ENCODE results near the gene STXBP1.
A peak's percentile ranks its signal among the peaks of the same experiment; 100 is the strongest.

The STXBP1 gene

DNA sequence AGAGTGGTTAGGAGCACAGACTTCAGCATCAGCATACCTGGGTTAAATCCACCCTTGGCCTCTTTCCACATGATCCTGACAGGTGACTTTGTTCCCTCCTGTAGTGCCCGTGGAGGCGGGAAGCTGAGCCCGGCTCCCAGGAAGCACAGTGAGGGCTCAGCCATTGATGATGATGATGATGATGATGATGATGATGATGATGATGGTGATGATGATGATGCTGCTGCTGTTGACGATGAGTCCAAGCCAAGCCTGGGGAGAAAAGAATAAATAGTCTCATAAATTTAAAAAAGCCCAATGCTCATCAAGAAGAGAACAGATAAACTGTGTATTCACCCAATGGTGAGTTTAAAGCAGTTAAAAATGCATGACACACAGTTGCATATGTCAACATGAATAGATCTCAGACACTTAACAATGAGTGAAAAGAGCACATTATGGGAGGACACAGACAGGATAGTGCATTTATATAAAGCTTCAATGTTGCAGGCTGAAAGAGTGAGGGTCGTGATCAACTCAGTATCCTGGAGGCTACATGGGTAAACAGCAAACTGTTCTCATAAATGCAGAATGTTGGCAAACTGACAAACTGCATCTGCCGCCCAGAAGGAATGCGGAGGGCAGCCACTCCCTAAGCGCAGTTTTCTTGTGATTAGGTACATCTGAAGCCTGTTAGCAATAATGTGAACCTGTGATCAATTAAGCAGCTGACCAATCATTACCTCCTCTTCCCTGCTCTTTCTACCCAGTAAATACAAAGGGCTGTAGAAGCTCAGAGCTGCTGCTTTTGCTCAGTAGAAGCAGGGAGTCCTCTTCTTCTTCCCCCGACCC lies 83.0 kb downstream of the STXBP1 start:
- DNase-seq: no peak

DNA sequence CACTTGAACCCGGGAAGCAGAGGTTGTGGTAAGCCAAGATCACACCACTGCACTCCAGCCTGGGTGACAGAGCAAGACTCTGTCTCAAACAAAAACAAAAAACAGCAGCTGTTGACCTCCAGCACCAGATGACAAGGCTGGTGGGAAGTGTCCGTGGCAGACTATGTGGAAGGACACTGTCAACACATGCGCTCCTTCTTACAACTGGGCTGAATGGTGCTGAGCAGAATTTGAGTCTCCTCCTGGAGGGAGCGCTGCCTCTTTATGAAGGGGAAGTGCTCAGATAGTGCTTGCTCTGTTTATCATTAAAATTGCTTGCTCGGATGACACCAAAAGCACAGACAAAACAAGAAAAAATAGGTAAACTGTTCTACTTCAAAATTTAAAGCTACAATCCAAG lies 85.5 kb downstream of the STXBP1 start:
- no peak for DNase-seq

DNA sequence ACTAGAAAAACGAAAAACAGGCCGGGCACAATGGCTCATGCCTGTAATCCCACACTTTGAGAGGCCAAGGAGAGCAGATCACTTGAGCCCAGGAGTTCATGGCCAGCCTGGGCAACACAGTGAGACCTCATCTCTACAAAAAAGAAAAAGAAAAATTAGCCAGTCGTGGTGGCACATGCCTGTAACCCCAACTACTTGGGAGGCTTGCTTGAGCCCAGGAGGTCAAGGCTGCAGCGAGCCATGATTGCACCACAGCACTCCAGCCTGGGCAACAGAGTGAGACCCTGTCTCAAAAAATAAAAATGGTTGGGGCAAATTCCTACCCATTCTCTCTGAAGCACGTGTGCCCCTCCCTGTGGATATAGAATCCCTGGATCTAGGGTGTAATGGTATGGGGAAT lies 86.3 kb downstream of the STXBP1 start:
- DNase-seq: no peak

DNA sequence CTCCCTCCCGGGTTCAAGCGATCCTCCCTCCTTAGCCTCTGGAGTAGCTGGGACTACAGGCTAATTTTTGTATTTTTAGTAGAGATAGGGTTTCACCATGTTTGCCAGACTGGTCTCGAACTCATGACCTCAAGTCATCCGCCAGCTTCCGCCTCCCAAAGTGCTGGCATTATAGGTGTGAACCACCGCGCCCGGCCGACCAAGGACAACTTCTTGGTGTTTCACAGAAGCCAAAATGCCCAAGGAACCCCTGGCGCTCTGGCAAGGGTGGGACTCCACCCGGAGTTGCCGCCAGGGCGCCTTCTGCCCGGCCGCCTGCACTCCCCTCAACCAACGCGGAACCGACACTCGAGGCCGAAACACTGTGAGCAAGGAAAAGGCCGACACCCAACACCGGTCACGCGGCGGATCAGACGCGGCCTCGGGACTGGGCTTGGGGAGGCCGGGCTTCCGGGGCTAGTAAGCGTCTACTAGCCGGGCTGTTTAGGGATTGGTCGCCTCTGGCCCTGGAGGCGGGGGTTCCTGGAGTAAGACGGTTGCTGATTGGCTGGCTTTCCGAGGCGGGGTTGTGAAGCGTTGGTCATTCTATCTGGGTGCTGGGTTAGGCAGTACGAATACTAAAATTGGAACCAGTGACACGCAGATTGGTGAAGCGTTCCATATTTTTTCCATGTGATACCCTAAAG lies 87.1 kb downstream of the STXBP1 start:
- no peak for DNase-seq

DNA sequence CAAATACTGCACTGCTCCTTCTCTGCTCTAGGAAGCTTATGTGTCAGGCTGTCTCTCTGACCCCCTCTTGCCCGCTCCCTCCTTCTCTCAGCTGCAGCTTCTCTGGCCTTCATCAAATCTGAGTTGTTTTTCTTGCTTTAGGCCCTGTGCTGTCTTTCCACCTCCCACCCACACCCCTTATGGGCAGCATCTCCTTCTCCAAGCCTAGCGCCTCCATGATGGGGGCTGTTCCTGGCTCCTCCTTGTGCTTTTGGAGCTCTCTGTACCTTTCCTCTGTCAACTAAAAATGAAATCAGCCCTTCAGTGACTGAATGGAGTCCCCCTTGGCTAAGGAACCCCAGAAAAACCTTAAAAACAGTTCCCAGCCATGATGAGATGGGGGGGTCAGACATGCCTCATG lies 88.1 kb downstream of the STXBP1 start:
- DNase-seq: no peak

DNA sequence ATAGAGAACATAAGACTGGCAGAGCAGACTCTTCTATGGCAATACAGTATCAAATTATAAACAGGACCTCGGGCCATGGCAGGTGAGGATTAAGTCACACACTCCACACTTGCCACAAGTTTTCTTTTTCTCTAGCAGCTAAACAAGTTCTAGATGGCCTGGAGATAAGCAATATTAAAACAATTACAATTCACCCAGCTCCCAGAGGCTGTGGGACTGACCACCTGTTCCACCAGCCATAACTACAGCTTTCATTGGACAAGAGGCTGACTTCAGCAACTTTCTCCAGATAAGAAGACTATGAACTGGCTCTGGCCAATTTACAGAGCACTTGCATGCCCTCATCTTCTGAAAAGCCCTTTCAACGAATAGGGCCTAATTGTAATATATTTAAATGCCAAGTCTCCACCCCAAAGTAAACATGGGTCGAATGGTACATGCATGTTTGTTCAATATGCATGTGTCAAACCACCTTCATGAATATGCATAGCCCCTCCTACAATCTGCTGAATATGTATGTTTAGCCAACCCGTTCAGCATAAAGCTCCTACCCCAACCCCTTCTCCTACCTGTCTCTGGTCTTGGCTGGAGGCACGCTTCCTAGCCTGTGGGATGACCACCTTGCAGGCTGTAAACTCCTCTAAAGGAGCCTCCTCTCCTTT lies 88.6 kb downstream of the STXBP1 start:
- DNase-seq: no peak

DNA sequence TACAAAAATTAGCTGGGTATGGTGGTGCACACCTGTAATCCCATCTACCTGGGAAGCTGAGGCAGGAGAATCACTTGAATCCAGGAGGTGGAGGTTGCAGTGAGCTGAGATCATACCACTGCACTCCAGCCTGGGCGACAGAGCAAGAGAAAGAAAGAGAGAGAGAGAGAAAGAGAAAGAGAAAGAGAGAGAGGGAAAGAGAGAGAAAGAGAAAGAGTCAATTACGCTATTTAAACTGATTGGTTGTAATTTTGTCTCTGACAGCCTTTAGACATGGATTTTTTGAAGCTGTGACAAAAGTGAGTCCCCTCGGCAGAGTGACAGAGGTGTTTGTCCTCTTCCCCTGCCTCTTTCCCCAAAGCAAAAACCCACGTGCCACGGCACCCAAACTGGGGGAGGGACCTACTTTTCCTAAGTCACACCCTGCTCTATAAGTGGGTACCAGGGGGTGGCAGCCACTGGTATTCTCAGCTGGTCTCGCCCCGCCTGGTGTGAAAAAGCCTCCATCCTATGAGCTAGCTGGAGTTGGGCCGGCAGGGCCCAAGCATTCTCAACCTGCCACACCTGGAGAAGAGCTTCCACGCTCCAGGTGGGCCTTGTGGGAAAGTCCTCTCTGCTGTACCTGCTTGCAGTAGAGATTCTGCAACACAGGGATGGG lies 91.3 kb downstream of the STXBP1 start:
- no peak for DNase-seq

DNA sequence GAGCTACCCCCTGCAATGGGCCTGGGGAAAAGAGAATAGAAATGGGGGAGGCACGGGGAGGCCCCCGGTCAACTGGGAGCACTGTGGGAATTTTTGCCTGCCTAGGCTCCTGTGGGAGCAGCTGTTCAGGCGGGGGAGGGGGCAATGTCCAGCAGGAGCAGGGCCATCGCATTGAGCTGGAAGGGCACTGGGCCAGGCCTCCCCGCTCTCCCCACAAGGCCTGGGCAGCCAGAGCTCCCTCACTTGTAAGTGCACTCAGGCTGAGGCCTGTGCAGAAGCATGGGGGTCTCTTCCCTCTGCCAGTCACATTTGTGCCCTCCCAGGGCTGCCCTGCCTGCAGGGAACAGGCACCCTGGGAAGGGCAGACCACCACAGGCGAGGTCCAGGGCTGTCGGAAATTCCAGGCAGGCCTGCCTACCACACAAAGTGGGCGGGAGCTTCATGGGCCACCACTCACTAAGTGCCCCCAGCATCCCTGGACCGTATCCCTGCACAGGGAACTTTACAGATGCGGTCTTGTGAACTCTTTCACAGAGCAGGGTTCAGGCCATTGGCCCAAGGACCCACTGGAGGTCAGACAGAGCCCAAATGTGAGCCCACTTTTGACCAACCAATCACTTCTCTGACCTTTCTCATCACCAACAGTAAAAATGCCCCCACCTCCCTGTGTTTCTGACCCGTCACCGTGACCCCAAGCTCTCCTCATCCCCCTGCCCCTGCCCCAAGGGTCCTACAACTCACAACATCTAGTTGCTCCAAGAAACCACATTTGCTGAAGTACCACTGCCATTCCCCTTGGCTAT lies 93.7 kb downstream of the STXBP1 start:
- no peak for DNase-seq

DNA sequence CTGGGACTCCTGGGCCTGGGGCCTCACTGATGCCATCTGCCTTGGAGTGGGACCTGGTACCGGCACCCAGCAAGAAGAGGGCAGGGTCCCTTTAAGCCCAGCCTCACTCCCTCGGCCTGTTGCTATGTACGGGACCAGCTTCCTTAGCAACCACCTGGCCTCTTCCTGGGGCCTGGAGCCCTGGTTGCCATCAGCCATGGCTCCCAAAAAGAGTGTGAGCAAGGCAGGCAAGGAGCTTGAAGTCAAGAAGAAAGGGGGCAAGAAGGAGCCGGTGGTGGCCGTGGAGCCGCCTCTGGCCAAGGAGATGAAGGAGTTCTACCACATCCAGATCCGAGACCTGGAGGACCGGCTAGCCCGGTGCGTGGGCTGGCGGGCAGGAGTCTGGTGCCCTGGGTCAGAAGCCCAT lies 94.8 kb downstream of the STXBP1 start, which contains the start of gene CFAP157:
TSS of gene CFAP157 (plus strand) at position 153 of the 406 bp plus-strand sequence. CDS start at position 197, 44 bp downstream.
- no peak for DNase-seq

DNA sequence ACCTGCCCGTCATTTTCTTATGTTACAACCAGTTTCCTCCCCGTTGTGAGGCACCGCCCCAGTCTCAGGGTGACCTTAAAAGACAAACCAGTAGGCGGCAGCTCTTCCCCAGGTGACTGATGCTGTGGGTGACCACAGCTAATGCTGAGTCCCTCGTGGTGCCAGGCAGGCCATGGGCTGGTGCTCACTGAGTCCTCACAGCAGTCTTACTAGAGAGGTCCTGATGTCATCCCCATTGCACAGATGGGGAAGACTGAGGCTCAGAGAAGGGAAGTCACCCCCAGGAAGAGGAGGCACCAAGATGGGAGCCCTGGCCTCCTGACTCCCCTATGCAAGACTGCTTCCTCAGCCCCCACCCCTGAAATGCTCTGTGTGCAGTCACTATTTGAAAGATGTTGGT lies 95.7 kb downstream of the STXBP1 start:
- no peak for DNase-seq

DNA sequence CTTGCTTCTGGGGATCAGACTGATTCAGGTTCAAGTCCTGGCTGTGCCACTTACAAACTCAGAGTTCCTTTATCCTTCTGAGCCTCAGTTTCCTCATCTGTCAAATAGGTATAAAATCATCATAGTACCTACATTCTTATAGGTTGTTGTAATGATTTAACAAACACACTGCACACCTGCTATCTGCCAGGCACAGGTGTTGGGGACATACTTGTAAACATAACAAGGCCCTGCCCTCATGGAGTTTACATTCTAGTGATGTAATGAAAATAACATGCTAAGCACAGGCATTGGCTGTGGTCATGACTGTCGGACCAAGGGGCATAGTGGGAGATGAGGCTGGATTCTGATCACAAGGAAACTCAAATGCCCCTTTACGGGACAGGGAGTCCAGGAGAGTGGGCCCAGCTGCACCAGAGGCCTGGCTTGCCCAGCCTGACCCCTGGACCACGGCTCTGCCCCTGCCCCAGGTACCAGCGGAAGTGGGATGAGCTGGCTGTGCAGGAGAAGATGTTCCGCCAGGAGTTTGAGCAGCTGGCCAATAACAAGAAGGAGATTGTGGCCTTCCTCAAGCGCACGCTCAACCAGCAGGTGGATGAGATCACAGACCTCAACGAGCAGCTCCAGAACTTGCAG lies 97.0 kb downstream of the STXBP1 start:
- DNase-seq: no peak

DNA sequence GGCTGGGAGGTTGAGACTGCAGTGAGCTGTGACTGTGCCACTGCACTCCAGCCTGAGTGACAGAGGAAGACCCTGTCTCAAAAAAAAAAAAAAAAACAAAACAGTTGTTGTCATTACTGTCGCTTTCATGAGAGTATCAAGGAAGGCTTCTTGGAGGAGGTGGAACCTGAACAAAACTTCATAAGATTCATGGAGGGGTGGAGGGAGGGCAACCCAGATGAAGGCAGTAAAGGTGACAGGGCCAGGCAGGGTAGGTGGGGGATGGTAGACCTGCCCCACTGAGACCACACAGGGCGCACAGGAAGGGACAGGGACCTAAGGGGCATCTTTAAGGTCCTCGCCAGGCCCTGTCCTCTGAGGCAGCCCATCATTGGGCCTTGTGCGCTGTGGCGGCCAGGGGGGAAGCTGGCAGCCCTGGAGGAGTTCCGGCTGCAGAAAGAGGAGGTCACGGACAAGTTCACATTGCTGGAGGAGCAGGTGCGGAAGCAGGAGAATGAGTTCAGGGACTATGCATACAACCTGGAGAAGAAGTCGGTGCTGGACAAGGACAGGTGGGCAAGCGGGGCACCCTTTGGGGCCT lies 98.2 kb downstream of the STXBP1 start:
- DNase-seq: no peak

DNA sequence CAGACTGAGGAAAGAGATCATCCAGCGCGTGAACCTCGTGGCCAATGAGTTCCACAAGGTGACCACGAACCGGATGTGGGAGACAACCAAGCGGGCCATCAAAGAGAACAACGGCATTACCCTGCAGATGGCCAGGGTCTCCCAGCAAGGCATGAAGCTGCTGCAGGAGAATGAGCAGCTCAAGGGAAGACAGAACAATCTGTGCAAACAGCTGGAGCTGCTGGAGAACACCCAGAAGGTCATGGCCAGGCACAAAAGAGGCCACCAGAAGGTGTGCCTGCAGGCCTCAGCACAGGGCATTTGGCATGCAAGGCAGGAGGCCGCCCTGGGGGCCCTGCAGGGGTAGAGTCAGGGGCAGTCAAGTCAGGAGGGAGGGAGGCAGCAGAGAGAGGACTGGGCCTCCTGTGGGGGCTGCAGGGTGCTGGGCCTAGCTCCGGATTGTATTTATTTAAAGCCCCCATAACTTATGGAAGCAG lies 99.2 kb downstream of the STXBP1 start:
- DNase-seq: no peak

DNA sequence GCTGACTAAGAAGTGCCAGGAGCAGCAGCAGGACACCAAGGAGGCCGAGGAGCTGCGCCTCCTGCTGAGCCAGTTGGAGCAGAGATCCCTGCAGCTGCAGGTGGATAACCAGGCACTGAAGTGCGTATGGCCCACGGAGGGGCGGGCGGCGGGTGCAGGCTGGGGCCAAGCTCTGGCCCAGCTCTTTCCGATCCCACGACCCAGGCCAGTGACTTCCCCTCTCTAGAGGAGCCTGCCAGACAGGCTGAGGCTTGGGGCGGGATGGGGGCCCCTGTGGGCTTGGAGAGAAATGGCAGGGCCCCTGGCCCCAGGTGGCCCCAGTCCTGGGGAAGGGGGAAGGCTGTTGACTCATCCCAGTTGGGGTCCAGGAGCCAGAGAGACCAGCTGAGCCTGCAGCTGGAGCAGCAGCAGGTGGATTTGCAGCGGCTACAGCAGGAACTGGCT lies 99.8 kb downstream of the STXBP1 start:
- no peak for DNase-seq

DNA sequence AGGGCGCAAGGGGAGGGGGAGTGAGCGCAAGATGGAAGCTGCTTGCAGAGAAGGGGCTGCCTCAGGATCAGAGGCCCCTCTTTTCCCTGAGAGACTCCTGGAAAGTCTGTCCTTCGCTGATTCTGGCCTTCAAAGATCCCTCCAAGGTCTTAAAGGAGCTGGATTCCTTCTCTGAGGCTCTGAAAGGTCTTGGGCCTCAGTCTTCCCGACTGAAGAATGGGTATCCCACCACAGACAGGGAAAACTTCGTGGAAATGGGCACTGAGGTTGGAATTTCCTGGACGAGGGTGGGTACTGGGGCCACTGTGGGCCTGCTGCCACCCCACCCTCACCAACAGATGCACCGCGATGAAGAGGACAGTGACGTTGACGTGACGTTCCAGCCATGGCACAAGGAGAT lies 100.3 kb downstream of the STXBP1 start:
- DNase-seq: no peak

DNA sequence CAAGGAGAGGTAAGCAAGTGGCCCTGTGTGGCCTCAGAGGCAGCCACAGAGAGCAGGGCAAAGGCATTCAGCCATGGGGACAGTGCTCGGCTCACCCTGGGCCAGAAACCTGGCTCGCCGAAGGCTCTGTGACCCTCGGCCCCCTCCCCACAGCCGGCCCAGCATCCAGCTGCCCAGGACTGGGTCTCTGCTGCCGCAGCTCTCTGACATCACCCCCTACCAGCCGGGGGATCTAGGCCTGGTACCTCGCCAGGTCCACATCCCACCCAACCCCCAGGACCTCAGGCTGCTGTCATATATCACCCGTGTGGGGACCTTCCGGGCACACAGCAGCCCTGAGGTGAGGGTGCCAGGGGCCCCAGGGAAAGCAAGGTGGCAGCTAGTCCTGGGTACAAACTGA lies 100.8 kb downstream of the STXBP1 start:
- no peak for DNase-seq

DNA sequence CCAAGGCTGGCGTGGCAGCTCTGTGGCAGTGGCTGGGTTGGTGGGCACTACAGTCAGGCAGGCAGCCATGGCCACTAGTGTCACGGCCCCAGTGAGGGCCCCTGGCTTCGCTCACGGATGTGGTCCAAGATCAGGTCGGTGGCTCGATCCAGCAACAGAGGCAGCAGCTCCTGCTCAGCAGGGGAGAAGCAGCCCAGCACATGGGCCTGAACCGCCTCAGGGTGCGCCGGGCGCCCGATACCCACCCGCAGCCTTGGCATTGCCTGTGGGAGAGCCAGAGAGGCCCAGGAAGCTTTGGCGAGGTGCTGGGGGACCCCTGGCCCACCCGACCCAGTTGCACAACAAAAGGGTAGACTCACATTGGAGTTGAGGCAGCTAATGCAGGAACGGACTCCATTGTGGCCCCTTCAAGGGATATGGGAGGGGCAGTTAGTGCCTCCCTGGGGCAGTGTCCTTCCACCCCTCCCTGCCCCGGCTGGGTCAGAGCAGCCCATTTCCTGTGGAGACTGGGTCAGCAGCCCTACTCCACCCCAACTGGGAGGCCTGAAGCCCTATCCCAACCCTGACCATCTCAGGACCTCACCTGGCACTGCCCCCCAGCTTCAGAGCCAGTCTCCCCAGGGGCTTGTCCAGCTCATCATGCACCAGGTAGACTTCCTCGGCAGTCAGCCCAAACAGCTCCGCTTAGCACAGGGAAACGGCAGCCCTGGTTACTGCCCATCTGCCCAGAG lies 102.1 kb downstream of the STXBP1 start:
- no peak for DNase-seq

DNA sequence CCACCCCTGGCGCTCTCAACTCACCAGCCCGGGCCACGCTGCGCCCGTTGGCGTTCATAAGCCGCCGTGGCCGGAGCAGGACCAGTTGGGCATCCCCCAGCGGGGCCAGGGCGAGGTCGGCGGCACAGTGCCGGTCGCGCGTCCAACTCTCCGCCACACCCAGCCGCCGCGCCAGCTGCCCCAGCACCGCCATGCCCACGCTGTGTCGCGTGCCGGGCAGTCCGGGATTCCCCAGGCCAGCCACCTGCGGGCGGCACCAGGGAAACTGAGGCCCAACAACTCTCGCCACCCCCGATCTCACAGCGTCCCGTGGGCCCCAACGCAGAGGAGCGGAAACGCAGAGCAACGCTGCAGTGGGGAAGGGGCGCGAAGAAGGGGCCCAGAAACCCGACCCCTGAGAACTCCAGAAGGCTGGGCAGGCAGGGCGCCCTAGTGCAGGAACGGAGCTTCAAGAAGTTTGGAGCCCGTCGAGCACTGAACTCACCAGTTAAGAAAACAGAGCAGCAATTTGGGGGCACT lies 102.9 kb downstream of the STXBP1 start:
- no peak for DNase-seq

DNA sequence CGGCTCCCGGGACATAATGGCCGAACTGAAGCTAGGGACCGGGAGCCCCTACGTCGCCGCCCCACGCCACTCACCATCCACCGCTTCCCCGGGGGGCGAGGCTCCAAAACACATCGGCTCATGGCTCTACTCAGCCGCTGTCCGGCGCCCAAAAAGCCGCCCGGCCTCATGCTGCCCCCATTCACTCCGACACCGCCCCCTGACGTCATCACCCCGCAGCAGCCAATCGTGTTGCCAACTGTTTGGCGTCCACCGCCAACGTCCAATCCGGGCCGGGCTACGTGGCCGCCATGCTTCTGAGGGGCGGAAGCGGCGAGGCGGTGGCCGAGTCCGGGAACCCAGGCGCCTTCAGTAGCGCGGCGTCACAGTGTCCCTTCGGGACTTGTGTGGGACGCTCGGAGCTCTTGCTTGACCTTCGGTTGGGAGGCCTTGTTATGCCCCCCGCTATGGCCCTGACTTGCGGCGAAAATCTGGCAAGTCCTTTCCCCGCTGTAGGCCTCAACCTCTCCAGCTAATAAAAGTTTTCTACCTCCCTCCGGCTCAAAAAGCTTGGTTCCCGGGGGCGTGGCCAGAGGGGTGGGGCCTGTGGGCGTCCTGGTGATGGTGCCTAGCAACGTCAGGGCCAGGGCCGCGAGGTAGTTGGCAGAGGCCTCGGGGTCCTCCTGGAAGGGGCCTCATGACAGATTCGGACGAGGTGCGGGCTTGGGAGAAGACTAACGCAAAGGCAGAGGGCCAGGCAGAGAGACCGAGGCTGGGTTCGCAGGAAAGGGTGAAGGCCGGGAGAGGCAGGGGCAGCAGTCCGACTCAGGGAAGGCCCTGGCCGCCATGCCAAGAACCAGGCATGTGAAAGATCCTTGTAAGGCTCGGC lies 103.6 kb downstream of the STXBP1 start, which contains the start of the genes PTRH1 and TTC16:
TSS of gene PTRH1 (minus strand) at position 194 of the 868 bp plus-strand sequence. CDS start at position 170, 24 bp downstream.
TSS of gene TTC16 (plus strand) at position 610 of the 868 bp plus-strand sequence. CDS start at position 677, 67 bp downstream.
- DNase-seq: peak; percentile 38
